ENCODE results near the gene GPR101.

GRCh38 chrX:137031039-137031438, 2.8 kb downstream of the GPR101 start:
- no peak for TF ChIP-seq POLR2A (IDR thresholded peaks at IDR 0.05)
- no peak for TF ChIP-seq CTCF (IDR thresholded peaks at IDR 0.05)
- no peak for TF ChIP-seq POLR2AphosphoS5 (IDR thresholded peaks at IDR 0.05)
- TF ChIP-seq EP300 (IDR thresholded peaks at IDR 0.05) = no peak
